Upper lobe of left lung (tissue), 6 donors: Measurements from ENCODE around the gene TLK1. TPM values are rescaled to one million over a fixed set of nuclear protein-coding genes. Genes with fewer than 3 reads are reported as not detected.

Experiments used
- ATAC-seq, 2 donors: fragments of 200-7000 bp; cut with Tn5 transposase; one replicate each; pipeline ENCODE4 v1.9.1; 2022; ENCODE audit warnings: mild to moderate bottlenecking in 2 of 2, moderate library complexity in 2 of 2; ENCODE audit not compliant: low FRiP score in 2 of 2
- DNase-seq, 2 donors: peaks; one replicate each; pipeline ENCODE4 v3.0.0-alpha.2; 2019 to 2020
- H3K27ac ChIP-seq, 4 donors: fragments of 200-600 bp; sonication (generic); one replicate each; pipeline ENCODE4 v1.5.1; 2016 to 2019
- H3K27me3 ChIP-seq, 4 donors: fragments of 200-600 bp; sonication (generic); one replicate each; pipeline ENCODE4 v1.5.1; 2017 to 2019
- H3K36me3 ChIP-seq, 4 donors: fragments of 200-600 bp; sonication (generic); one replicate each; pipeline ENCODE4 v1.5.1; 2016 to 2019
- H3K4me1 ChIP-seq, 4 donors: fragments of 200-600 bp; sonication (generic); one replicate each; pipeline ENCODE4 v1.5.1; 2018 to 2019
- H3K4me3 ChIP-seq, 4 donors: fragments of 200-600 bp; sonication (generic); one replicate each; pipeline ENCODE4 v1.5.1; 2017 to 2019; ENCODE audit warnings: mild to moderate bottlenecking in 2 of 4, moderate library complexity in 1 of 4
- H3K9me3 ChIP-seq, 4 donors: fragments of 200-600 bp; sonication (generic); one replicate each; pipeline ENCODE4 v1.5.1; 2018 to 2019
- CTCF ChIP-seq, 6 experiments: fragments of 450-650 bp in 4 of 6; fragments of 200-600 bp in 2 of 6; sonication (generic) in 2 of 6; IDR thresholded peaks; one replicate each; pipeline ENCODE4 v1.5.1; 2016 to 2019; ENCODE audit warnings: antibody characterized with exemption in 6 of 6
- EP300 ChIP-seq, 4 donors: sonication (generic); formaldehyde crosslinking; IDR thresholded peaks; one replicate each; pipeline ENCODE4 v1.5.1; 2017; ENCODE audit warnings: antibody characterized with exemption in 4 of 4, control low read depth in 2 of 4
- POLR2A ChIP-seq, 4 donors: fragments of 450-650 bp; IDR thresholded peaks; one replicate each; pipeline ENCODE4 v1.5.1; 2016 to 2017; ENCODE audit warnings: antibody characterized with exemption in 4 of 4, mild to moderate bottlenecking in 2 of 4
- POLR2AphosphoS5 ChIP-seq, 2 donors: sonication (generic); formaldehyde crosslinking; IDR thresholded peaks; one replicate each; pipeline ENCODE4 v1.5.1; 2017; ENCODE audit warnings: antibody characterized with exemption in 2 of 2
- WGBS, 2 donors: methylation state at CpG; one replicate each; pipeline ENCODE4 v1.1.5; 2017 to 2018; 5-methylcytosine and 5-hydroxymethylcytosine counted together
- total RNA-seq, 6 donors: library from RNA; depleted of rRNA in 4 of 6; stranded (reverse); fragments of >200 nt in 4 of 6; gene quantifications; one replicate each; pipeline versions ENCODE4 v1.1.0 to v1.2.1, GENCODE V29; 2016 to 2021
- donor health status: DM: no; HTN: no; CAD: no; lungs with moderate emphysema.
- donor health status: DM: no; HTN: yes; CAD: no; lungs with severe emphysema.

TLK1 gene
- total RNA-seq, 6 donors from 2014 or later = 21.9 to 70.2 (median 53.8) TPM

GRCh38 chr2:170973492-170974303 is 187.0 kb downstream of the TLK1 start:
- H3K9me3 ChIP-seq = no peaks in the 10 kb centered on the region
- H3K27ac ChIP-seq = peak overlapping the region; percentile 38 to 82 (median 77)
- H3K4me3 ChIP-seq = peak overlapping the region; percentile 57 to 79 (median 69)
- H3K4me1 ChIP-seq = peaks cover 5 to 17% (median 12%) of the 10 kb centered on the region in 4 donors
- ATAC-seq (peak; percentile 95 to 99), DNase-seq (peak; percentile 89 to 97)
- no peak for TF ChIP-seq EP300 (IDR thresholded peaks at IDR 0.05)
- TF ChIP-seq POLR2A (IDR thresholded peaks at IDR 0.05) = peak in 1 of 4 donors; percentile 35
- TF ChIP-seq POLR2AphosphoS5 (IDR thresholded peaks at IDR 0.05) = peak; percentile 11 to 26
- peak; percentile 94 to 99 (median 98) for TF ChIP-seq CTCF (IDR thresholded peaks at IDR 0.05)
- no peaks in the 10 kb centered on the region for H3K27me3 ChIP-seq
- WGBS, 2 donors = 21 to 37% methylated on average over 14 to 29 of the region's 67 CpGs
- no peaks in the 10 kb centered on the region for H3K36me3 ChIP-seq

GRCh38 chr2:170973225-170973491 is 187.5 kb downstream of the TLK1 start:
- peaks cover 5 to 17% (median 12%) of the 10 kb centered on the region in 4 donors for H3K4me1 ChIP-seq
- DNase-seq (no peak), ATAC-seq (no peak)
- peak overlapping the region in 3 of 4 donors; percentile 57 to 74 (median 64) for H3K4me3 ChIP-seq
- peak overlapping the region in 1 of 4 donors; percentile 82 for H3K27ac ChIP-seq
- H3K27me3 ChIP-seq = no peaks in the 10 kb centered on the region
- H3K36me3 ChIP-seq = no peaks in the 10 kb centered on the region
- no peaks in the 10 kb centered on the region for H3K9me3 ChIP-seq
- WGBS, 2 donors = 5 to 11% methylated on average over 12 of the region's 12 CpGs
- TF ChIP-seq POLR2AphosphoS5 (IDR thresholded peaks at IDR 0.05) = no peak
- TF ChIP-seq POLR2A (IDR thresholded peaks at IDR 0.05) = no peak
- no peak for TF ChIP-seq EP300 (IDR thresholded peaks at IDR 0.05)
- no peak for TF ChIP-seq CTCF (IDR thresholded peaks at IDR 0.05)

- Histone ChIP-seq H3K27me3 (no peaks in the 10 kb centered on the region), H3K4me1 (peaks cover 5 to 17% (median 12%) of the 10 kb centered on the region in 4 donors), H3K36me3 (peaks cover 0 to 5% (median 2%) of the 10 kb centered on the region in 4 donors), H3K27ac (no peak overlapping the region), H3K9me3 (no peaks in the 10 kb centered on the region), H3K4me3 (peak overlapping the region in 2 of 4 donors; percentile 64 to 74)
- TF ChIP-seq EP300 (IDR thresholded peaks at IDR 0.05) (no peak), POLR2A (IDR thresholded peaks at IDR 0.05) (no peak), CTCF (IDR thresholded peaks at IDR 0.05) (no peak), POLR2AphosphoS5 (IDR thresholded peaks at IDR 0.05) (no peak)
- ATAC-seq = no peak
- DNase-seq = no peak
- WGBS, 2 donors = 76 to 84% methylated on average over 18 to 20 of the region's 20 CpGs
Measured at GRCh38 chr2:170972296-170973224, 188.1 kb downstream of the TLK1 start.

- Histone ChIP-seq H3K9me3 (no peaks in the 10 kb centered on the region), H3K4me1 (peaks cover 5 to 17% (median 12%) of the 10 kb centered on the region in 4 donors), H3K36me3 (peaks cover 7 to 20% (median 15%) of the 10 kb centered on the region in 4 donors), H3K27me3 (no peaks in the 10 kb centered on the region), H3K27ac (no peak overlapping the region), H3K4me3 (no peak overlapping the region)
- DNase-seq = no peak
- ATAC-seq = no peak
- 80 to 91% methylated on average over 3 of the region's 3 CpGs for WGBS, 2 donors
- TF ChIP-seq CTCF (IDR thresholded peaks at IDR 0.05) (no peak), EP300 (IDR thresholded peaks at IDR 0.05) (no peak), POLR2AphosphoS5 (IDR thresholded peaks at IDR 0.05) (no peak), POLR2A (IDR thresholded peaks at IDR 0.05) (no peak)
Measured at GRCh38 chr2:170971071-170971470, 189.6 kb downstream of the TLK1 start.
